SKM-1 (cell line): ENCODE measurements around the gene MYO5B.
"Not testable (repeated sequence)": the region's sequence is repeated elsewhere in the genome, so short reads cannot be mapped to it uniquely, and the experiment has no call there.

Experiments
- DNase-seq: peaks from one replicate; lab custom pipeline; 2025; ENCODE audit not compliant: unreplicated experiment; lab: John Stamatoyannopoulos, UW

MYO5B gene

DNA sequence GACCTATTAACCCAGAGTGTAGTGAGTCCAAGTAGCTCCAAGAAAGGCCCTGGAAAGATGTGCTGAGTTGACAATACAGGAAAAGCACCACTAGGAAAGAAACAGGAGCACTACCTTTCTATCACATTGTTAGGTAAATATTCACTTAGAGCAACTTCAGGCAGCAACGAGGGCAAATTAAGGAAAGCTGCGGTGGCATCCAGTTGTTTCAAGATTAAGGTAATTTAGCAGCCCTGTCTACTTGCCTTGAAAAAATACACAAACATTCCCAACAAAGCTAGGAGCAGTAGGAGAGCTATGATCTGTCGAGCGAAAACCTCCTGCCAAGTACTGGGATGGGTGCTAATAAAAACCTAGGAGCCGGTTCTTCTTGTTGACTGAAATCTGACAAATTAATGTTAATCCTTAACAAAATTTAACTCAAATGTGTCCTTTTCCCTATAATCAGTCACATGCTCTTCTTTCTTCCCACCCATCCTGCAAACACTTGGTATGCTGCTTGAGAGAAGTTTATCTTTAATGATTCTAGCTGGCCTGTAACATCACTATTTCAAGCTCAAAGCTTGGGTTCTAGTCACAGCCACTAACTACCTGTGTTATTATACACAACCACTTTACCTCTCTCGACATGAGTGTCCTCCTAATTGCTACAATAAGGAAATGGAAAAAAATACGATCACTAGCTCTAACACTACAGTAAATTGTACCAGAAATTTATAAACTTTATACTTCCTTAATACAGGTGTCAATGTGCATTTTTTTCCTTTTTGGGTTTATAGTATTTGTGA, 383.6 kb downstream of the MYO5B start:
- no peak for DNase-seq

DNA sequence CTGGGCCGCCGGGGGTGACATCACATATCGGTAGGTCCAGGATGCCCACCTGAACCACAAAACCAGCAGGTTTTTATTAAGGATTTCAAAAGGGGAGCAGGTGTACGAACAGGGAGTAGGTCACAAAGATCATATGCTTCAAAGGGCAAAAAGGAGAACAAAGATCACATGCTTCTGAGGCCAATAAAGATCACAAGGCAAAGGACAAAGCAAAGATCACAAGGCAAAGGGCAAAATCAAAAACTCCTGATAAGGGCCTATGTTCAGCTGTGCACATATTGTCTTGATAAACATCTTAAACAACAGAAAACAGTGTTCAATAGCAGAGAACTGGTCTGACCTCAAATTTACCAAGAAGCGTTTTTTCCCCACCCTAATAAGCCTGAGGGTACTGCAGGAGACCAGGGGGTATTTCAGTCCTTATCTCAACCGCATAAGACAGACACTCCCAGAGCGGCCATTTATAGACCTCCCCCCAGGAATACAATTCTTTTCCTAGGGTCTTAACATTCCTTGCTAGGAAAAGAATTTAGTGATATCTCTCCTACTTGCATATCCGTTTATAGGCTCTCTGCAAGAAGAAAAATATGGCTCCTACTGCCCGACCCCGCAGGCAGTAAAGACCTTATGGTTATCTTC, 386.3 kb downstream of the MYO5B start:
- DNase-seq: not testable (repeated sequence)

DNA sequence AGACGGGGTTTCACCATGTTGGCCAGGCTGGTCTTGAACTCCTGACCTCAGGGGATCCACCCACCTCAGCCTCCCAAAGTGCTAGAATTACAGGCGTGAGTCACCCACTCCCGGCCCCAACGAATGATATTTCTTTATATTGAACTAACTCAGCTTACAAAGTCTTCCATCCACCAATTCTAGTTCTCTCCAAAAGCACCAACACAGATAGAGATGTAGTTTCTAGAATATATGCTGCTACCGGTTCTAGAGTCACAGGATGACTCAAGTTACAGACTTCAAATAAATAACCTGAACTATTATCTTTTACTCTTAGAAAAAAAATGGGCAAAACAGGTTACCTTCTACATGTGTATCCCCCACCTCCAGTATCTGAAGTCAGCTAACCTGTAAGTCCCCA, 390.9 kb downstream of the MYO5B start:
- no peak for DNase-seq

DNA sequence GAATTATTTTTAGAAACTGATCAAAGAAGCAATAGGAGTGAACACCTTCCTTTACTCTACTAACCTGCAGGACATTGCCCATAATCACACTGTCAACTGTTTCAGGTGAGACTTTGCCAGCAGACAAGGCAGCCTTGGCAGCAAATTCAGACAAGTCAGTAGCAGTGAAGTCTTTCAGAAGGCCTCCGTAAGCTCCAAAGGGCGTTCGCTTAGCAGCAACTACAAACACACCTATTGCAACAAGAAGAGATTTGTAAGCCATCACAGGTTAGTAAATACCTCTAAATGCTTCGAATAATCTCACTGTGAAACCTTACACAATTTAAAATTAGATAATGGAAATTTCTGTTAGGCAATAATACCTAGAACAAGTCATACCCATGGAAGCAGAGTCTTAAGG, 392.3 kb downstream of the MYO5B start:
- no peak for DNase-seq

DNA sequence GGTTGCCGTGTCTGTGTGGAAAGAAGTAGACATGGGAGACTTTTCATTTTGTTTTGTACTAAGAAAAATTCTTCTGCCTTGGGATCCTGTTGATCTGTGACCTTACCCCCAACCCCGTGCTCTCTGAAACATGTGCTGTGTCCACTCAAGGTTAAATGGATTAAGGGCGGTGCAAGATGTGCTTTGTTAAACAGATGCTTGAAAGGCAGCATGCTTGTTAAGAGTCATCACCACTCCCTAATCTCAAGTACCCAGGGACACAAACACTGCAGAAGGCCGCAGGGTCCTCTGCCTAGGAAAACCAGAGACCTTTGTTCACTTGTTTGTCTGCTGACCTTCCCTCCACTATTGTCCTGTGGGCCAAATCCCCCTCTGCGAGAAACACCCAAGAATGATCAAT, 394.5 kb downstream of the MYO5B start:
- not testable (repeated sequence) for DNase-seq

DNA sequence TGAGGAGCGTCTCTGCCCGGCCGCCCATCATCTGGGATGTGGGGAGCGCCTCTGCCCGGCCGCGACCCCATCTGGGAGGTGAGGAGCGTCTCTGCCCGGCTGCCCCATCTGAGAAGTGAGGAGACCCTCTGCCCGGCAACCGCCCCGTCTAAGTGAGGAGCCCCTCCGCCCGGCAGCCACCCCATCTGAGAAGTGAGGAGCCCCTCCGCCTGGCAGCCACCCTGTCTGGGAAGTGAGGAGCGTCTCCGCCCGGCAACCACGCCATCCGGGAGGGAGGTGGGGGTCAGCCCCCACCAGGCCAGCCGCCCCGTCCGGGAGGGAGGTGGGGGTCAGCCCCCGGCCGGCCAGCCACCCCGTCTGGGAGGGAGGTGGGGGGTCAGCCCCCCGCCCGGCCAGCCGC, 395.1 kb downstream of the MYO5B start:
- not testable (repeated sequence) for DNase-seq

DNA sequence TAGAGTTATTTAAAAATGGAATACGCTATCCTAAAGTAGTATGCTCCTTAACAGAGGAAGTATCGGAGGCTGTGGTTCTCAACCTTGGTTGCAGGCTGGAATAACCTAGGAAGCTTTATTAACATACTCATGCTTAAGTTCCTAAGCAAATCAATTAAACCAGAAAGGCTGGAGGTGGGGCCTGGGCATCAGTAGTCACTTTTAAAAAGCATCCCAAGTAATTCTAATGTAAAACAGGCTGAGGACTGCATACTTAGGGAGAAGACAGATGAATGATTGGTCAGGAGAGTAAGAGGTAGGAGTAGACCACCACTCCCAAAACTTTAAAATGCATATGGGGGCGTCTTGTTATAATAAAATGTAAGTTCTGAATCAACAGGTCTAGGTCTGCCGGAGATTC, 396.9 kb downstream of the MYO5B start:
- no peak for DNase-seq

DNA sequence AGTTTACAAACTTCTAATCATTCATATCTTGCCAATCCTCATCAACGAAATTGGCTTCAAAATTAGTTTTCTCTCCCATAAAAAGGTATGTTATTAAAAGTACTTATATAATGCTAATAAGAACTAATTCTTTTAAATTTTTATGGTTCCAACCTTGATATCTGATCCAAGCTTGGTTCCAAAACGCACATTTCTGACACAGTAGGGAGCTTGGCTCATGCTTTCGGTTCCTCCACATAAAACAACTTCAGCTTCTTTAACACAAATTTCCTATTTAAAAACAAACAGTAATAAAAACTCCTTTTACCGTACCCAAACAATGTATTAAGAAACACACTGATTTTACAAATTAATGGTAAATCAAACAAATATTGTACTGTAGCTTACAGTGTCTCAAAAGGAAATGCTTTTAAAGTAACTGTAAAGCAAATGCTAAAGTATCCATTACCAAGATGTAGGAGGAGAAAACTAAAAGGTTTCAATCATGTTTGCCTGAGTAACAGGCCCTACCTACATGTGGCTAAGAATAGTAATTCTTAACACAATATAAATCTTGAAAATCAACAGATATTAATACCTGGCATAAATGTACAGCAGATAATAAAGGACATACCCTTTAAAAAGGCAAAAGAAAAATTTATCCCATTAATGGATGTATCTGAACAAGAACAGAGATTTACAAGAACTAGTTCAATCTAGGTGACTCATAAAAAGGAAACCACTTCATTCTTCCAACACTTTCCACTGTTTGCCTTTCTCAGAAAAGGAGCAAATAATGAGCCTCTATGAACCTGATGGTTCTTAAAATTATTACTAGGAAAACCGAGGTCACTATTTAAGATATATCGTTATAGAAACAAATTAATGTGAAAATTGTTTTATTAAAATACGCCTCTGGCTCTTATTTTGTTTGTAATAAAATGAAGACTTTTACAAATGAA, 399.1 kb downstream of the MYO5B start:
- DNase-seq: no peak

DNA sequence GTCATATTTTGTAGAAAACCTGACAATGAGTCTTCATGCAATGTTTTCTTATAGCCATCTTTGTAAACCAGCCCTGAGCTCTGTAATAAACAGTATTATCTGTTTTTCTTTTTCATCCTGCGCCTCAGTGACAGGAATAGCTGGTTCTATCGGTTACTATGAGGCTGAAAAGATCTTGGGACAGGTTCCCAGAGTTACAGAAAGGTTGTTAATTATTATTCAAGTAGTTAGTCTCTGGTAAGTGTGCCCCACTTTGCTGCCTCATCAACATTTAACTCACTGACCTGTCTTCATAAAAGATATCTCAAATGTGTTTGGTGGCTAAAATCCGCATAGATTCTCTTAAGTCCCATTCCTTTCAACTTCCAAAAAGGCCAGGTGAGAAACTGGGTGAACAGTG, 400.2 kb downstream of the MYO5B start:
- no peak for DNase-seq

DNA sequence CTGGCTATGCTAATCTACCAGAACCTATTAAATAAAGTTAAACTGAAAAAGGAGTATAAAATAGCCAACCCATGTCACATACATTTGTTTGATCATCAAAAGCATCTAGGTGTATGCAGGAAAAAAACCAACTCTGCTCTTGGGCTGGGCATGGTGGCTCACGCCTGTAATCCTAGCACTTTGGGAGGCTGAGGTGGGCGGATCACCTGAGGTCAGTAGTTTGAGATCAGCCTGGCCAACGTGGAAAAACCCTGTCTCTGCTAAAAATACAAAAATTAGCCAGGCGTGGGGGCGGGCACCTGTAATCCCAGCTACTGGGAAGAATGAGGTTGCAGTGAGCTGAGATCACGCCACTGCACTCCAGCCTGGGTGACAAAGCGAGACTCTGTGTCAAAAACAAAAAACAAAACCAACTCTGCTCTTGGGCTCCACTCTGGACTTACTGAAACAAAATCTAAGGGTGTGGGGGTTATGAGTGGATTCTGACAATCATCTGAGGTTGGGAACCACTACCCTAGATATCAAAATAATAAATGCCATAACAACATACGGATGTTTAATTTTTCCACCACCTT, 405.3 kb downstream of the MYO5B start:
- not testable (repeated sequence) for DNase-seq

DNA sequence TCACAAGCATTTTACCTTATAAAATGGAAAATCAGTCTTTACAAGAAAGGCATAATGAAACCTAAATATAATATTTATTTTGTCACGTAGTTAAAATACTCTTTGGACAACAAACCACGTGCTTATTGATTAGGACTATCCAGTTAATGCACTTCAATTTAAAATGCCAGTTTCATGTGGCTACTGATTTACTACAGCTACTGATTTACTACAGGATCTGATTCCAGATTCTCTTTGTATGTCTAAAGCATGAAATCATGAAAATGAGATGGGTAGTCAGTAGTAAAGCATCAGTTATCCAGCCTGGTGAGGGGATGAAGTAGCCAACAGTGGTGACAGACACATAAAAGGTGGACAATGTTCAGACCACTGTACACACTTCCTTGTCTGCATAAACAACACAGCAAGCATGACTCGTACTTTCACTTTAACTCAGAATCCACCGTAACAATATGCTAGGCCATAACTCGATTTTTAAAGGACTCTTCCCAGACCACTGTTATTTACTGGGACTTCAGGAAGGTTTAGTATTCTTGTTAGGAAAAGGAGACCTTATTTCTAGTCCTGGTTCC, 406.5 kb downstream of the MYO5B start:
- DNase-seq: no peak

DNA sequence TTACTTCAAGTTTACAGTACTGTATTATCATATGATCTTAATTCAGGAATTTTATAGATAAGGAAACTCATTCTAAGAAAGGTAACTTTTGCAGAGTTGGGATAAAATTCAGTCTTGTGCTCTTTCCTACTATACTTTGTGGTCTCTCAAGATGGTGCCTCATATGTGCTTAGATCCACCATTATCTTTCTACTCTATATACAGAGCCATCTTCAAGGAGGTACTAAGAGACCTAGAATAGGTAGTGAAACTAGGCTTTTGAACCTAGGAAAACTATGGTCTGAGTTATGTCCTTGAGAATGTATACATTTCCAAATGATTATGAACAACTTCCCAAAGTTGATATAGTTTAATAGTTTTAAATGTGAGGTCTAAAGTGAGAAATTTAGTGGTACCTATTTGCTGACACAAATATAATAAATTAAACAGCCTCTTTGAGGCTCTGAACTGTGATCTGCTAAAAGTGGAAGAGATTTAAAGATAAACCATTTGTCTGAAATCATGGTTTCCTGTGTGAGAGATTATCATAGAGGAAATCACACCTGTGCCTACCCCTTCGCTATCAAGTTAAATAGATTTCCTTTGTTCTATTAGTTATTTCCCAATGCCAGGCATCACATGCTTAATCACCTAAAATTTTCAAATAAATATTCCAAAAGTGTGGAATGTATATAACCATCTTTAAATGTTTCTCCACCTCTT, 408.8 kb downstream of the MYO5B start:
- DNase-seq: no peak

DNA sequence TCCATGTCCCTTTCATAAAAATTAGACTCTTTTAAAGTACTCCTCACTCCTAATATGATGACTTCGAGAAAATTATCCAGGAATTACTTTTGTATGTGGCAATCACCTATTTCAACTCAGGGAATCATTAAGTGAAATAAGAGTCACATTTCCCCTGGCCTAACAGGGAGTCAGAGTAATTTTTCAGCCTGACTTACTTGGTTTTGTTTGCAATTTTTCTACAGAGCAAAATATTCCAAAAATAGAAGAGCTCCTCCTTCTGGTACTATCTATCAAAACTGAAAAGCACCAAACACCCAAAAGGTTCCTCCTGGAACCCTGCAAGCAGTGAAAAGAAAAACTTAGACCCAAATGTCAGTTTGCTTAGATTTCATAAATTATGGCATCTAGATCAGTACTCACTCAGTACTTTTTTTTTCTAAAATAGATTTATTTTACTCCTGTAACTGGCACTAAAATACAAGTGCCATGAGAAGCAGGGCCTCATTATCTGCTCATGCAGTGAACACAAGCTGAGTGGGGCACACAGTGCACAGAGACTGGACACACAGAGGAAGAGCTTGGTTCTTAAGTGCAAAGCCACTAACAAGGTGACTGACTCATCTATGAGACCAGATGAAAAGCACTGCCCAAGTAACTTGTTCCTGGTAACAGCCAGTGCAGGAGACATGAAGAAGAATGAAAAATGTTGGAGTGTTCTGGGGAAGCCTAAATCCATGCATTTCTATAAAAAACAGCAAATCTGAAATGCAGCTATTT, 410.3 kb downstream of the MYO5B start:
- no peak for DNase-seq

DNA sequence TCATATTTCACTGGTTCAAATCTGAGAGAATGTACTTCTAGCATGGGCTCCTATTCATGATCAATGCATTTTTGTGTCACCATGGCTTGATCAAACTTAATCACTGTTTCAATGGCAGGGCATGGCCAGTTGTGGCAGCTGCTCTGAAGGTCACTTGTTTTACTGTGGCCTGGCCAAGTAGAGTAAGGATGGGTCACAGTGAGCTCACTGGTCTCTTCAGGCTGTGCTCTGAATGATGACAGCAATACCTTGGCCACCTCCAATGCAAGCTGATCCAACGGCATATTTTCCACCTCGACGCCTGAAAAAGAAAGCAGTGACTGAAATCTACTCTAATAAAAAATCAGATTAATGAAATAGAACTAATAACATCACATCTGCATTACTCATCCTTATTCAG, 411.3 kb downstream of the MYO5B start:
- not testable (repeated sequence) for DNase-seq

DNA sequence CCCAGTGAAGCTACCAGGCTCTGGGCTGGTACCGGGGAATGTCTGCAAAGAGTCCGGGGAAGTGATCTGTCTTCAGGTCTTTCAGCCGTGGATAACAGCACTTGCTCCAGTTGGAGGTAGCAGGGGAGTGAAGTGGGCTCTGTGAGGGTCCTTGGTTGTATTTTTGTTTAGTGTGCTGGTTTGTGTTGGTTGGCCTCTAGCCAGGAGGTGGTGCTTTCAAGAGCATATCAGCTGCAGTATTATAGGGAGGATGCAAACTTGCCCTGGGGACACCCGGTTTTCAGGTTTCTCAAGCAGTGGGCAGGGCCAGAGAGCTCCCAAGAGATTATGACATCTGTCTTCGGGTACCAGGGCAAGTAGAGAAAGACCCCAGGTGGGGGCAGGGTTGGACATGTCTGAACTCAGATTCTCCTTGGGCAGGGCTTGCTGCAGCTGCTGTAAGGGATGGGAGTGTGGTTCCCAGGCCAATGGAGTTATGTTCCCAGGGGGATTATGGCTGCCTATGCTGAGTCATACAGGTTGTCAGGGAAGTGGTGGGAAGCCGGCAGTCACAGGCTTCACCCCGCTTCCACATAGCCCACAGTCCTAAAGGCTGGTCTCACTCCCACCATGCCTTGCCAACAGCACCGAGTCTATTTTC, 416.0 kb downstream of the MYO5B start:
- no peak for DNase-seq
